ENCODE measurements around the gene SATB2. TPM values are rescaled to one million over a fixed set of nuclear protein-coding genes. Genes with fewer than 3 reads are reported as not detected.

The SATB2 gene
- total and polyA plus RNA-seq, 10 donors, result 0.39 to 3.0 (median 2.6) TPM

DNA sequence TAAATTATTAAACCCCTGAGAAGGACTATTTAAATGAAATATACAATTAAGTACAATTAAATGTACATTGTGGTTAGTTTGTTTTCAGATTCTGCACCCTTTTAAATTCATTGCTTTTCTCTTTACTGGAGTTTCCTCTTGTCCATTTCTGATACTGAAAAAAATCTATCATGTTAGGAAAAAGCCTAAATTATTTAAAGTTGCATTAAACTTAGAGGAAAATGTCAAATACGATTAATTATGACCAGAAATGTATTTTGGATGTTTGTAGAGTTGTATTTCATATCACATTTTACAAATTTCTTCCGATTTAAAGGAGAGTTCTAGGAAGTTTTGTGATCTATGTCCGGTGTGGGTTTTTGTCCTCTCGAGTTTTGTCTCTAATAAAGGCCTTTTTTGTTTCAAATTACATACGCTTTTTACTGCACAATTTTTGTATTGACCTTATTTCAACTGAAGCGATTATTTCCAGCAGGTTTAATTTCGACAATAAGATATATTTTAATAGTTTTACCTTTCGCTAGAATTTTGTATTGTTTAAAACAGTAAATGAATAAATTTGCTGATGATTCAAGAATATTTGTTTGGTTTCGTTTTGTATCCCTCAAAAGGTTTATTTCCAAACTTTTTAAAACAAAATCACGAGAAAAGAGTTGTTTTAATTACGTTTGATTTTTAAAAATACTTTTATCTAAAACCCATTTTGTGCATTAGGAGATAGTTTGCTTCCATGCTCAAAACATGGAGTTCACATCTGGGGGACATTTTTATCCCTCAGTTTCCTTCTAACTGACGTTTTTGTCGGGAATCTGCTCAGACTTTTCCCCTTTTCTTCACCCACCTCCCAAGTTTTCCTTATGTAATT, 3.3 kb upstream of the SATB2 start:
- WGBS, 5 donors, result 10 to 17% (median 14%) methylated on average over 13 of the region's 13 CpGs

DNA sequence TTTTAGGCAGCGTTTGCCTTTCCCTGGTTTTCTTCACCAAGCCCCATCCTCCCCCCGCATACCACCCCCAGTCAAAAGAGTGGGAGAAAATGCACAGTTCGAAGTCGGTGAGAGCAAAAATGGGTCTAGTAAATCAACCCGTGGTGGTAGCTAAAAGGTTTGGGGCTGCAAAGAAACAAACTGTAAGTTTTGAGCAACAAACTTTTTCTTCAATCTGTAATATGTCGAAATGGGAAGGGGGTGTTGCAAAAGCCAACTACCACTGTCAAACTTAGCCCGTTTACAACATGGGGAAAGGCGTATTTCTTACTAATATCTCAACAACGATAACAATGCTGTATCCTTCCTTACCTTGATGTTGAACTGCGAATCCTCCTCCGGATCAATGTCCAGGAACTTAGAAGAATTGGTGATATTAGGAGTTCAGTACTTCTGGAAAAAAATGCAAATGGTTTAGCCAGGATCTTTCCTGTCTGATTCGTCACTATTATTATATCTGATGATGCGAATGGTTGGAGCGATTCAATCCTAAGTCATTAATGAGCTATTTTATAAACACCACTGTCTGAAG, 2.4 kb upstream of the SATB2 start:
- H3K27ac ChIP-seq, result peak overlapping the region in 3 of 8 donors; percentile 63 to 83 (median 70)
- H3K27me3 ChIP-seq (replicated peaks in 1 of 7), result peaks cover 36 to 100% (median 81%) of the 10 kb centered on the region in 7 donors
- intact Hi-C loops (cut with DNase I; ENCODE audit: low total_unique reads), result no loop called here
- peaks cover 31 to 82% (median 67%) of the 10 kb centered on the region in 6 donors for H3K4me1 ChIP-seq
- H3K4me3 ChIP-seq, result peak overlapping the region; percentile 73 to 98 (median 90)
- 7 to 11% (median 7%) methylated on average over 14 of the region's 14 CpGs for WGBS, 5 donors
- no peaks in the 10 kb centered on the region for H3K36me3 ChIP-seq
- no peak for TF ChIP-seq POLR2A (IDR thresholded peaks at IDR 0.05)
- TF ChIP-seq POLR2AphosphoS5 (IDR thresholded peaks at IDR 0.05), result no peak
- TF ChIP-seq, protein P1, sequence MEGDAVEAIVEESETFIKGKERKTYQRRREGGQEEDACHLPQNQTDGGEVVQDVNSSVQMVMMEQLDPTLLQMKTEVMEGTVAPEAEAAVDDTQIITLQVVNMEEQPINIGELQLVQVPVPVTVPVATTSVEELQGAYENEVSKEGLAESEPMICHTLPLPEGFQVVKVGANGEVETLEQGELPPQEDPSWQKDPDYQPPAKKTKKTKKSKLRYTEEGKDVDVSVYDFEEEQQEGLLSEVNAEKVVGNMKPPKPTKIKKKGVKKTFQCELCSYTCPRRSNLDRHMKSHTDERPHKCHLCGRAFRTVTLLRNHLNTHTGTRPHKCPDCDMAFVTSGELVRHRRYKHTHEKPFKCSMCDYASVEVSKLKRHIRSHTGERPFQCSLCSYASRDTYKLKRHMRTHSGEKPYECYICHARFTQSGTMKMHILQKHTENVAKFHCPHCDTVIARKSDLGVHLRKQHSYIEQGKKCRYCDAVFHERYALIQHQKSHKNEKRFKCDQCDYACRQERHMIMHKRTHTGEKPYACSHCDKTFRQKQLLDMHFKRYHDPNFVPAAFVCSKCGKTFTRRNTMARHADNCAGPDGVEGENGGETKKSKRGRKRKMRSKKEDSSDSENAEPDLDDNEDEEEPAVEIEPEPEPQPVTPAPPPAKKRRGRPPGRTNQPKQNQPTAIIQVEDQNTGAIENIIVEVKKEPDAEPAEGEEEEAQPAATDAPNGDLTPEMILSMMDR (IDR thresholded peaks at IDR 0.05 in 8 of 11, conservative IDR thresholded peaks at IDR 0.05 in 3 of 11), result no peak
- DNase-seq, result no peak
- peaks cover 0 to 26% (median 0%) of the 10 kb centered on the region in 8 donors for H3K9me3 ChIP-seq

More for the DNA sequence above, 3.3 kb upstream of the SATB2 start:
- intact Hi-C loops (cut with DNase I; ENCODE audit: low total_unique reads), result no loop called here
- H3K4me3 ChIP-seq, result no peak overlapping the region
- no peak for DNase-seq
- H3K27ac ChIP-seq, result no peak overlapping the region
- H3K9me3 ChIP-seq, result peaks cover 0 to 26% (median 0%) of the 10 kb centered on the region in 8 donors
- H3K36me3 ChIP-seq, result no peaks in the 10 kb centered on the region
- H3K27me3 ChIP-seq (replicated peaks in 1 of 7), result peaks cover 35 to 100% (median 80%) of the 10 kb centered on the region in 7 donors
- TF ChIP-seq, protein P1 (IDR thresholded peaks at IDR 0.05 in 8 of 11, conservative IDR thresholded peaks at IDR 0.05 in 3 of 11), result no peak
- TF ChIP-seq POLR2A (IDR thresholded peaks at IDR 0.05), result no peak
- no peak for TF ChIP-seq POLR2AphosphoS5 (IDR thresholded peaks at IDR 0.05)
- peaks cover 23 to 73% (median 58%) of the 10 kb centered on the region in 6 donors for H3K4me1 ChIP-seq

DNA sequence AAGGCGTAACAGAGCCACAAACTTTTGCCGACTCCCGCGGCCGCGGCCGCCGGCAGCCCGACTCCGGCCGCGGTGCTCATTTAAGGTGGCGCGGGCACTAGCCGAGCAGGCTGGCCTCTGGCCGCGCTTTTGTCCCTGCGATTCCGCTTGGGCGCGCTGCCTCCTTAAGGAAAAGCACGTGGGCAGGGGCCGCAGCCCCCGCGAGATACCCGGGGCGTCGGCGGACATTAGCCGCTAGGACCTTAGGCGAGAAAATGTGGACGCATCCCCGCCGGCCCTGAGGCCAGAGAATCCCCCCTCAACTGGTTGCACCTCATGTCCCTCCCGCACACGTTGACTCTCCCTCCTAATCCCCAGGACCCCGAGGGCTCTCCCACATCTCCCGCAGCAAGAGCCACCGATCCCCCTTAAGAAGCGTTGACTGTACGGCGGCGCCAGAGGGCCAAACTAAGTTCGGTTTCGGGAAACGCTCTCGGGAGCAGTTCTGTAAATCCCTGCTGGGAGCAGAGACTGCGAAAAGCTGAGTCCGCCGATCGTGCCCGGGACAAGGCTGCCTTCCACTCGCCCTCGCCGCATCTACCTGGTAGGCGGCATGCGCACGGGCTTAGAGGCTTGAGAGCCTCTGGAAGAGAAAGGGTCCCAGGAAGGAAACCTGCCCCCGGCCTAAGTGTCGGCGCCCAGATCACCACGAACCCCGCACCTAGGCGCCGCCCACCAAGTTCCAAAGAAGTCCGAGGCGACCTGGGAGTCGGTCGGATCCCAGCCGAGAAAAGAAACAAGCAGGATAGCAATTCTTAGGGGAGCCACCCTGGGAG, 1.8 kb upstream of the SATB2 start:
- WGBS, 5 donors, result 0 to 1% (median 0%) methylated on average over 45 to 70 of the region's 70 CpGs
- intact Hi-C loops (cut with DNase I; ENCODE audit: low total_unique reads), result no loop called here
- Histone ChIP-seq H3K9me3 (peaks cover 0 to 23% (median 0%) of the 10 kb centered on the region in 8 donors), H3K4me1 (peaks cover 31 to 79% (median 63%) of the 10 kb centered on the region in 6 donors), H3K4me3 (peak overlapping the region; percentile 73 to 98 (median 90)), H3K36me3 (no peaks in the 10 kb centered on the region), H3K27me3 (replicated peaks in 1 of 7) (peaks cover 32 to 100% (median 81%) of the 10 kb centered on the region in 7 donors), H3K27ac (peak overlapping the region in 7 of 8 donors; percentile 63 to 83 (median 70))
- DNase-seq, result peak; percentile 93
- TF ChIP-seq, protein P1 (IDR thresholded peaks at IDR 0.05 in 8 of 11, conservative IDR thresholded peaks at IDR 0.05 in 3 of 11), result peak in 1 of 11 experiments; percentile 10
- TF ChIP-seq POLR2A (IDR thresholded peaks at IDR 0.05) (no peak), POLR2AphosphoS5 (IDR thresholded peaks at IDR 0.05) (peak; percentile 75 to 85 (median 83))

Data from spleen (tissue), 11 donors.